Stimulated activated effector memory CD8-positive, alpha-beta T cell treated with anti-CD3 and anti-CD28 coated beads, Interleukin-12 subunit alpha, Interleukin-12 subunit beta, amount 100 ng/mL, for 72 hours (primary cell): Measurements from ENCODE around the gene METTL23.
"Not testable (repeated sequence)": the region's sequence is repeated elsewhere in the genome, so short reads cannot be mapped to it uniquely, and the experiment has no call there.

Experiments used
- ATAC-seq: fragments of 150-1000 bp; cut with Tn5 transposase; 2 replicates; pipeline ENCODE4 v1.10.0; 2021
- DNase-seq, 2 donors: peaks; one replicate each; pipeline ENCODE4 v3.0.0; 2021 to 2022; ENCODE audit warnings: low spot score in 2 of 2
- H3K27ac Mint-ChIP-seq: one replicate; pipeline ENCODE4 v1.8.0; 2022; ENCODE audit warnings: mild to moderate bottlenecking, mixed read lengths
- H3K36me3 Mint-ChIP-seq: one replicate; pipeline ENCODE4 v1.8.0; 2022; ENCODE audit warnings: mild to moderate bottlenecking, mixed read lengths
- H3K4me1 Mint-ChIP-seq: one replicate; pipeline ENCODE4 v1.8.0; 2022; ENCODE audit warnings: mixed read lengths
- H3K4me3 Mint-ChIP-seq: one replicate; pipeline ENCODE4 v1.8.0; 2022; ENCODE audit warnings: mild to moderate bottlenecking, mixed read lengths
- H3K9me3 Mint-ChIP-seq: one replicate; pipeline ENCODE4 v1.8.0; 2022; ENCODE audit warnings: mixed read lengths

The METTL23 gene

GRCh38 chr17:76718516-76718915 is 8.1 kb upstream of the METTL23 start:
- DNase-seq (no peak), ATAC-seq (no peak)
- H3K4me3 Mint-ChIP-seq = no peak overlapping the region
- peaks cover 56% of the 10 kb centered on the region for H3K4me1 Mint-ChIP-seq
- peaks cover 100% of the 10 kb centered on the region for H3K36me3 Mint-ChIP-seq
- H3K27ac Mint-ChIP-seq = no peak overlapping the region
- H3K9me3 Mint-ChIP-seq = no peaks in the 10 kb centered on the region

DNA sequence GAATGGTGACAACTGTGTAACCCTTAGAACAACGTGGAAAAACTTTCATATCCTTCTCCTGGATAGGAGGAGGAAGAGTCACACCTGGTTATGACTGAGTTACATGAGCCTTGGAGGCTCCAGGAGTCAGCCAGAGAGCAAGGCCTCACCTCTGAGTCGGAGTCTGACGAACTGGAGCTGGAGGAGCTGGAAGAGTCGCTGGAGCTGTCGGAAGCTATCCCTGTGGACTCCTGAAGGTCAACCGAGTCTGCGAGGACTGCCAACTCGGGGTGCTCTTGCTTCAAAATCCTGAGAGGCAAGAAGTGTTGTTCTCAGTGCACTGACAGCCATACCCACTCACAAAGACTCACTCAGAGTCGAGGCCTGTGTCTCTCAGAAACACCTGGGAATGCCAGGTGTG is 6.4 kb upstream of the METTL23 start:
- H3K4me3 Mint-ChIP-seq = no peak overlapping the region
- no peaks in the 10 kb centered on the region for H3K9me3 Mint-ChIP-seq
- H3K27ac Mint-ChIP-seq = peak overlapping the region; percentile 76
- no peak for DNase-seq
- peaks cover 100% of the 10 kb centered on the region for H3K36me3 Mint-ChIP-seq
- ATAC-seq = no peak
- peaks cover 39% of the 10 kb centered on the region for H3K4me1 Mint-ChIP-seq

DNA sequence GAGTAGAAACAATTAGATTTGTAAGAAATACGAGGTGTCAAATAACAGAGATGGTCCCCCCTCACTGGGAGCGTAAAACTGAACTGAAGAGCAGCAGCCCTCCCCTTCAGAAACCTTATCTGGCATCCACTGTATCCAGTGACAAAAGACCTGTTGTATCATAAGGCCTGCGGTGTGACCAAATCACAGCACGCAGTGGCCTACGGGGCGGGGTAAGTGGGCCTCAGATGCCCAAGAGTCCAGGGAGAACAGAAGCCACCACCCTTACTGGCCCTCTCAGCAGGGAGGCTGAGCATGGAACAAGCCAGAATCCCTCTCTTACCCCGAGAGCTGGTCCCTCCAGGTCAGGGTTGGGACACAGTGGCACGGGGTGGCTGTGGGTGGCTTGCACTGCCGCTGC is 5.7 kb upstream of the METTL23 start:
- peaks cover 37% of the 10 kb centered on the region for H3K4me1 Mint-ChIP-seq
- DNase-seq (no peak), ATAC-seq (no peak)
- peaks cover 100% of the 10 kb centered on the region for H3K36me3 Mint-ChIP-seq
- H3K9me3 Mint-ChIP-seq = no peaks in the 10 kb centered on the region
- peak overlapping the region; percentile 76 for H3K27ac Mint-ChIP-seq
- no peak overlapping the region for H3K4me3 Mint-ChIP-seq

- Mint-ChIP-seq H3K4me1 (peaks cover 32% of the 10 kb centered on the region), H3K9me3 (no peaks in the 10 kb centered on the region), H3K4me3 (peak overlapping the region; percentile 26), H3K27ac (peak overlapping the region; percentile 76), H3K36me3 (peaks cover 100% of the 10 kb centered on the region)
- no peak for ATAC-seq
- no peak for DNase-seq
These were observed 5.2 kb upstream of the METTL23 start for GRCh38 chr17:76721463-76721862.

- Mint-ChIP-seq H3K36me3 (peaks cover 100% of the 10 kb centered on the region), H3K4me3 (peak overlapping the region; percentile 26), H3K27ac (peak overlapping the region; percentile 76), H3K4me1 (peaks cover 27% of the 10 kb centered on the region), H3K9me3 (no peaks in the 10 kb centered on the region)
- DNase-seq (no peak), ATAC-seq (no peak)
These were observed 4.4 kb upstream of the METTL23 start for GRCh38 chr17:76722279-76722678.

DNA sequence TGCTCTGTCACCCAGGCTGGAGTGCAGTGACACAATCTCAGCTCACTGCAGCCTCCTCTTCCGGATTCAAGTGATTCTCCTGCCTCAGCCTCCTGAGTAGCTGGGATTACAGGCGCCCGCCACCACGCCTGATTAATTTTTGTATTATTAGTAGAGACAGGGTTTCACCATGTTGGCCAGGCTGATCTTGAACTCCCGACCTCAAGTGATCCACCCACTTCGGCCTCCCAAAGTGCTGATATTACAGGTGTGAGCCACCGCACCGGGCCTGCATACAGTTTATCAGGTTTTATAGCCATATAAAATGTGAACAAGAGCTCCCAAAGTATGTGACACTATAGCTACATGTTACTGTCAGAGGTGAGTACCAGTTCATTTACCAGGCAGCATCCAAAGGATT is 3.7 kb upstream of the METTL23 start:
- not testable (repeated sequence) for ATAC-seq, H3K9me3 Mint-ChIP-seq, H3K27ac Mint-ChIP-seq, DNase-seq
- H3K4me1 Mint-ChIP-seq = peaks cover 34% of the 10 kb centered on the region
- H3K4me3 Mint-ChIP-seq = peak overlapping the region; percentile 98
- H3K36me3 Mint-ChIP-seq = peaks cover 100% of the 10 kb centered on the region

DNA sequence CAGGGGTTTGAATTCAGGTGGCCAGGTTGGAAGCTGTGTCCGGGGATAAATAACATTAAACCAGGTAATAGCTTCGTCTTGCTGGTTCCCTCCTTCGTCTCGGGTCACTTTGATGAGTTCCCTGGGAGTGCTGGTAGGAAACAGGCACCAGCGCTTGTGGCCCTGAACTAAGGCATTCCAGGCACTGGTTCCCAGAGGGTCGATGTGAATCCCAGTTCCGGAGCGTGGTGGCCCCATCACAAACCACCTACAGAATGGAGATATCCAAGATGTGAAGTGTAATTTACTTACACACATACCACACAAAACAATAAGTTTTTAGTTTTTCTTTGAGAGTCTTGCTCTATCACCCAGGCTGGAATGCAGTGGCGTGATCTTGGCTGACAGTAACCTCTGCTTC is 2.8 kb upstream of the METTL23 start:
- Mint-ChIP-seq H3K27ac (no peak overlapping the region), H3K36me3 (peaks cover 100% of the 10 kb centered on the region), H3K4me1 (peaks cover 31% of the 10 kb centered on the region), H3K4me3 (peak overlapping the region; percentile 98), H3K9me3 (no peaks in the 10 kb centered on the region)
- ATAC-seq (no peak), DNase-seq (no peak)

DNA sequence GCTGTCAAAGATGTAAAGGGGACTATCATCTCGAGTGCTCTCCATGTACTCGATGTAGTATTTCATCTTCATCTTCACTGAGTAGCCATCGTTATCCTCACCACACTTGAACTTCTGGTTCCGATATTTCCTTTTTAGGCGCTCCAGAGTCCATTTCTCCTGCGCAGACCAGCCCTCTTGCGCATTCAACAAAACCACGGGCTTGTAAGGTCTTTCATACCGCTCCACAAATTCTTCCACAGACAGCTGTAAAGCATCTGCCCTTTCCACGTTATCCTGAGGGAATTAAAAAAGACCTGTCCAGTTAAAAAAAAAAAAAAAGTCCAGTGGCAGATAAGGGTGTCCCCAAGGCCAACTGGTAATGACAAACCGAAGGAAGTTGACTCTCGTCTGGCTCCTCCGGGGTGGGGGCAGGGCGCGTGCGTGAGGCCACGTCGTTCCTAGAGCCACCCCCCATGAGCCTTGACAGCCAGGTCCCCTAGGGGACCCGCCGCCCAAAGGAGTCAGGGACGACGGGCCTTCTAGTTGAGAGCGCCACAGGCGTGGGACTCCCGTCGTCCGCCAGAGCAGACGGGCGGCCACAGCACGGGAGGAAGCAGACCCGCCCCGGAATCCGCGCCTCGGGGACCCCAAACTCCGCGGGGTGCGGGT is 934 bp upstream of the METTL23 start:
- peak; percentile 66 for ATAC-seq
- peak overlapping the region; percentile 97 for H3K27ac Mint-ChIP-seq
- peaks cover 34% of the 10 kb centered on the region for H3K4me1 Mint-ChIP-seq
- H3K9me3 Mint-ChIP-seq = no peaks in the 10 kb centered on the region
- peaks cover 100% of the 10 kb centered on the region for H3K36me3 Mint-ChIP-seq
- peak; percentile 53 to 86 for DNase-seq
- peak overlapping the region; percentile 98 for H3K4me3 Mint-ChIP-seq

GRCh38 chr17:76726231-76726775 is 336 bp upstream of the METTL23 start, which contains the start of gene JMJD6:
JMJD6 (minus strand) TSS chr17:76726606; CDS start chr17:76726475, 131 bp downstream.
- H3K9me3 Mint-ChIP-seq = no peaks in the 10 kb centered on the region
- peaks cover 100% of the 10 kb centered on the region for H3K36me3 Mint-ChIP-seq

DNA sequence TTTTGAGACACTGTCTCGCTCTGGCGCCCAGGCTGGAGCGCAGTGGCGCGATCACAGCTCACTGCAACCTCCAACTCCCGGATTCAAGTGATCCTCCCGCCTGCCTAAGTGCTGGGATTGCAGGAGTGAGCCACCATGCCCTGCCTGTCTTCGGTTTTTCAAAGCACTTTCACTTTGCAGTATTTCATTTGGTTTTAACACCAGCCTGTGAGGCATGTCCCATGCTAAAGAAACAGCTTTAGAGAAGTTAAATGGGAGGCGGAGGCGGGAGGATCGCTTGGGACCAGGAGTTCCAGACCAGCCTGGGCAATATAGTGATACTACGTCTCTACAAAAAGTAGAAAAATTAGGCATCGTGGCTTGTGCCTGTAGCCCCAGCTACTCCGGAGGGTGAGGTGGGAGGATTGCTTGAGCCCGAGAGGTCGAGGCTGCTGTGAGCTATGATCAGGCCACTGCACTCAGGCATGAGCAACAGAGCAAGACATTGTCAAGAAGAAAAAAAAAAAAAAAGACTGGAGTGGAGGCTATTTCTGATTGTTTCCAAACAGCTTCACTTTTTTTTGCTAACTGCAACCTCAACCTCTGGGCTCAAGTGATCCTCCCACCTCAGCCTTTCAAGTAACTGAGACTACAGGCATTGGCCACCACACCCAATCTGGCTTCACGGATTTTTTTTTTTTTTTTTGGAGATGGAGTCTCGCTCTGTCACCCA is 1.3 kb downstream of the METTL23 start:
- Mint-ChIP-seq H3K4me3 (peak overlapping the region; percentile 98), H3K27ac (peak overlapping the region; percentile 97), H3K4me1 (peaks cover 21% of the 10 kb centered on the region), H3K36me3 (peaks cover 100% of the 10 kb centered on the region), H3K9me3 (no peaks in the 10 kb centered on the region)
- peak in 1 of 2 donors; percentile 69 for DNase-seq
- no peak for ATAC-seq

More at GRCh38 chr17:76726231-76726775, 336 bp upstream of the METTL23 start, which contains the start of gene JMJD6:
- DNase-seq (peak in 1 of 2 donors; percentile 96), ATAC-seq (peak; percentile 86)
- Mint-ChIP-seq H3K27ac (peak within 1 kb of the TSS; percentile 97), H3K4me3 (peak within 1 kb of the TSS; percentile 98), H3K4me1 (peaks cover 28% of the 10 kb centered on the region)

DNA sequence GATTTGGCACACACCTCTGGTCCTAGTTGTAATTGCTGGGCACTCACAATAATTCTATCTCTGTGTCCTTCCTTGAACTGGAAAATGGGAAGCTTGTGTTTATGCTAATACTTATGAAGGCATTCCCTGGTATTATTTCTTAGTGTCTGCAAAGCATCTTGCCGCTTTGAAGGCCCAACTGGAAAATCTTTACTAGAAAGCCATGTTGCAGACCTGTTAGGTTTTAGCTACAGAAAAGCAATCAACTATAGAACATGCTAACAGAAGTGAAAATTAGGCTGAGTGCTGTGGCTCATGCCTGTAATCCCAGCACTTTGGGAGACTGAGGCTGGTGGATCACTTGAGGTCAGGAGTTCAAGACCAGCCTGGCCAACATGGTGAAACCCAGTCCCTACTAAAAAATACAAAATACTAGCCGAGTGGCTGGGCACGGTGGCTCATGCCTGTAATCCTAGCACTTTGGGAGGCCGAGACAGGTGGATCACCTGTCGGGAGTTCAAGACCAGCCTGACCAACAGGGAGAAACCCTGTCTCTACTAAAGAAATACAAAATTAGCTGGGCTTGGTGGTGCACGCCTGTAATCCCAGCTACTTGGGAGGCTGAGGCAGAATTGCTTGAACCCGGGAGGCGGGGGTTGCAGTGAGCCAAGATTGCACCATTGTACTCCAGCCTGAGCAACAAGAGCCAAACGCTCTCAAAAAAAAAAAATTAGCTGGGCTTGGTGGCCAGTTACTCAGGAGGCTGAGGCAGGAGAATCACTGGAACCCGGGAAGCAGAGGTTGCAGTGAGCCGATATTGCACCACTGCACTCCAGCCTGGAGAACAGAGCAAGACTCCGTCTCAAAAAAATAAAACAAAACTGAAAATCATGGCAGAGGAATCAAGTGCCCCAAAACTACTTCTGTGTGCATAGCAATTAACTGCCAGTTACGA is 5.4 kb downstream of the METTL23 start:
- DNase-seq, ATAC-seq, H3K9me3 Mint-ChIP-seq: not testable (repeated sequence)
- Mint-ChIP-seq H3K27ac (peak overlapping the region; percentile 99), H3K36me3 (peaks cover 100% of the 10 kb centered on the region), H3K4me3 (peak overlapping the region; percentile 93), H3K4me1 (peaks cover 41% of the 10 kb centered on the region)

GRCh38 chr17:76732734-76733617 is 6.3 kb downstream of the METTL23 start:
- H3K4me3 Mint-ChIP-seq = peak overlapping the region; percentile 93
- H3K27ac Mint-ChIP-seq = peak overlapping the region; percentile 99
- no peak for ATAC-seq
- no peak for DNase-seq
- H3K36me3 Mint-ChIP-seq = peaks cover 100% of the 10 kb centered on the region
- H3K9me3 Mint-ChIP-seq = no peaks in the 10 kb centered on the region
- H3K4me1 Mint-ChIP-seq = peaks cover 34% of the 10 kb centered on the region

GRCh38 chr17:76733618-76733957 is 6.9 kb downstream of the METTL23 start:
- DNase-seq = no peak
- ATAC-seq = no peak
- H3K4me1 Mint-ChIP-seq = peaks cover 39% of the 10 kb centered on the region
- H3K27ac Mint-ChIP-seq = peak overlapping the region; percentile 99
- H3K36me3 Mint-ChIP-seq = peaks cover 100% of the 10 kb centered on the region
- H3K4me3 Mint-ChIP-seq = peak overlapping the region; percentile 93
- H3K9me3 Mint-ChIP-seq = no peaks in the 10 kb centered on the region
